Duodenal mucosa (tissue), 2 donors: ENCODE measurements around the gene SUCNR1.
"Not testable (repeated sequence)": the region's sequence is repeated elsewhere in the genome, so short reads cannot be mapped to it uniquely, and the experiment has no call there.

ENCODE experiments used
- H3K27ac ChIP-seq: one replicate; pipeline ENCODE4 v1.7.0; 2013; ENCODE audit warnings: low read depth, low read length
- H3K27me3 ChIP-seq, 2 donors: one replicate each; pipeline ENCODE4 v1.7.0; 2013; ENCODE audit warnings: low read length in 2 of 2, control low read depth in 1 of 2; ENCODE audit not compliant: insufficient read depth in 2 of 2, control insufficient read depth in 1 of 2
- H3K36me3 ChIP-seq, 2 donors: one replicate each; pipeline ENCODE4 v1.7.0; 2013; ENCODE audit warnings: low read length in 2 of 2, control low read depth in 1 of 2; ENCODE audit not compliant: insufficient read depth in 2 of 2, control insufficient read depth in 1 of 2
- H3K4me1 ChIP-seq, 2 donors: one replicate each; pipeline ENCODE4 v1.7.0; 2013; ENCODE audit warnings: low read length in 2 of 2, control low read depth in 1 of 2; ENCODE audit not compliant: insufficient read depth in 2 of 2, control insufficient read depth in 1 of 2
- H3K4me3 ChIP-seq, 2 donors: one replicate each; pipeline ENCODE4 v1.7.0; 2013; ENCODE audit warnings: low read length in 2 of 2, low read depth in 1 of 2
- H3K9ac ChIP-seq, 2 donors: one replicate each; pipeline ENCODE4 v1.7.0; 2013; ENCODE audit warnings: low read length in 2 of 2, low read depth in 1 of 2
- H3K9me3 ChIP-seq, 2 donors: one replicate each; pipeline ENCODE4 v1.7.0; 2013; ENCODE audit warnings: low read length in 2 of 2, control low read depth in 1 of 2; ENCODE audit not compliant: control insufficient read depth in 1 of 2

SUCNR1 gene, protein sequence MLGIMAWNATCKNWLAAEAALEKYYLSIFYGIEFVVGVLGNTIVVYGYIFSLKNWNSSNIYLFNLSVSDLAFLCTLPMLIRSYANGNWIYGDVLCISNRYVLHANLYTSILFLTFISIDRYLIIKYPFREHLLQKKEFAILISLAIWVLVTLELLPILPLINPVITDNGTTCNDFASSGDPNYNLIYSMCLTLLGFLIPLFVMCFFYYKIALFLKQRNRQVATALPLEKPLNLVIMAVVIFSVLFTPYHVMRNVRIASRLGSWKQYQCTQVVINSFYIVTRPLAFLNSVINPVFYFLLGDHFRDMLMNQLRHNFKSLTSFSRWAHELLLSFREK

DNA sequence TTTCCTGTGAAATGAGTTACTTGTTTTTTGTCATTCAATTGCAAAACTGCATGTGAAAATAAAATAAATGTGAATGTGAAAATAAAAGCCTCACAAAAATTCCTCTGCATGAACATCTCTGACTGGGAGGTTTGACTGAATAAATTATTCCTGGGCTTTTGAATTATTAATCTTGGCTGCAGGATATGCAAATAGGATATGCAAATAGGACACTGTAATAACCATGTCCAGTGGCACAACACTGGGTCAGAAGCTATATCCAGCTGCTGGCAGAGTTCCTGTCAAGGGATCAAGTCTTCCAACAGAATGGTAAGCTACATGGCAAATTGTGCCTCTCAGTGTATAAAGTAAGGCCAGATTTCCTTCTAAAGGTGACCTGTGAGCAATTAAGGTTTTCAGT, at the start of gene SUCNR1:
Gene SUCNR1 (plus strand): TSS at position 246 of the 400 bp plus-strand sequence. CDS start 6,250 bp downstream, outside the sequence.
- Histone ChIP-seq H3K27ac (no peak within 1 kb of the TSS), H3K27me3 (no peaks in the 10 kb centered on the region), H3K9me3 (no peaks in the 10 kb centered on the region), H3K4me1 (peaks cover 0 to 6% of the 10 kb centered on the region in 2 donors), H3K36me3 (no peaks in the 10 kb centered on the region), H3K9ac (no peak within 1 kb of the TSS), H3K4me3 (no peak within 1 kb of the TSS)

DNA sequence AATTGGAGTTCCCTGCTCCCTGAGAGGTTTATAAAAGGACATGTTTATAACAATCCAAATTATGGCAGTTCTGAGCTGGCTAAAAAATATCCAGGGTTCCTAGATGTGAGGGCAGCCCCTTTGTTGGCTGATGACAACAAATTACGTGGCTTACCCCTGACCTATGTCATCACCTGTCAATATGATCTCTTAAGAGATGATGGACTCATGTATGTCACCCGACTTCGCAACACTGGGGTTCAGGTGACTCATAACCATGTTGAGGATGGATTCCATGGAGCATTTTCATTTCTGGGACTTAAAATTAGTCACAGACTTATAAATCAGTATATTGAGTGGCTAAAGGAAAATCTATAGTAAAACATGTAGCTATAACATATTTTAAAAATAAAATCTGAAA, 45.6 kb upstream of the SUCNR1 start:
- Histone ChIP-seq H3K9me3 (no peaks in the 10 kb centered on the region), H3K4me3 (no peak overlapping the region), H3K27me3 (no peaks in the 10 kb centered on the region), H3K4me1 (no peaks in the 10 kb centered on the region), H3K9ac (no peak overlapping the region), H3K27ac (no peak overlapping the region), H3K36me3 (peaks cover 0 to 7% of the 10 kb centered on the region in 2 donors)

DNA sequence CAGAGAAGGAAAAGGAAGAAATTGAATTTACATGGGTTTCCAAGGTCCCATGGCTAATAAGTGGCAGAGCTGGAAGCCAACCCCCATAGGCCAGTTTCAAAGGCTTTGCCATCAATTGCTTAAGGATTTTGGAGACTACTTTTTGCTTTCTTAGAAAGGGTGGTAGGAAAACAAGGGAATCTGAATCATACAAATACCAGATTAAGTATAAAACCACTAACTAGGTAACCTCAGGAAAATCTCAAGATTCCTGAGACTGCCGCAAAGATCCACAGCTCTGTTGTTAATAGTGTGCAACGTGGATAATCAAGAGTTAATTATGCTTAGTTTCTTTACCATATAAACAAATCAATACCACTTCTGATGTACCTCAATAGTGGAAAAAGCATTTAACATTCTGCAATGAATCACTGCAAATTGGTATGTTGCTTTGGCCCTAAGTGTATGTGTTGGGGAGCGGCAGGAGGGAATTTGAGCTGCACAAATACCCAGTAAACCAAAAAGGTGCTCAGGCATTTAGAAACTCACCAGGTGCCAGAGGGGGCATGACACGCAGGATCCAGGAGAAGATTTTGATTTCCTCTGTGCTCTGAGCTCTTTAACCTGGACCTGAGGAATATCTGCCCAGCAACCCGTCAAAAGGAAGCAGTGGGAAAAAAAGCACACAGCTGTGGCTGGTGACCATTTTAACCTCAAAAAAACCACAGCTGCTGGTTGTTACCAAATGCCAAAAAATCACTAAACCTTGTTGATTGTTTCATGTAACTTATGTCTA, 37.5 kb upstream of the SUCNR1 start:
- Histone ChIP-seq H3K27me3 (no peaks in the 10 kb centered on the region), H3K36me3 (no peaks in the 10 kb centered on the region), H3K27ac (no peak overlapping the region), H3K9ac (no peak overlapping the region), H3K9me3 (no peaks in the 10 kb centered on the region), H3K4me1 (peaks cover 4 to 8% of the 10 kb centered on the region in 2 donors), H3K4me3 (no peak overlapping the region)

DNA sequence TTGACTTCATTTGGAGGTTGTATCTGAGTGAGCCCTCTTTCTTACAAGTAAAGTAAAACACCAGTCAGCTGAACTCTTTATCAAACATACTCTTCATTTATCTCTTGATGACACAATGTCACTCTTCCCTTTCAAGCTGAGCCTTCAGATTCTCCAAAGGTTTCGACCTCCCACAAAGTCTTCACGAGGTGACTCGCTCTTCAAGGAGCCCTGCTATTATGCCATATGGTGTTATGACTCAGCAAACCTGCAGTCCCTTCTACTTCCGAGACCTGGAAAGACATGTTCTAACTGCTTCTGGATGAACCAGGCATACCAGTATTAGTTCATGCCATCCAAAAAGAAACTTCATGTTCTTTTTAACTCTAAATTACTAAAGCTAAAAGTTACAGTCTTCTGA, 36.4 kb upstream of the SUCNR1 start:
- peaks cover 4 to 8% of the 10 kb centered on the region in 2 donors for H3K4me1 ChIP-seq
- no peak overlapping the region for H3K4me3 ChIP-seq
- H3K9ac ChIP-seq, result no peak overlapping the region
- no peaks in the 10 kb centered on the region for H3K27me3 ChIP-seq
- no peak overlapping the region for H3K27ac ChIP-seq
- H3K36me3 ChIP-seq, result no peaks in the 10 kb centered on the region
- no peaks in the 10 kb centered on the region for H3K9me3 ChIP-seq

DNA sequence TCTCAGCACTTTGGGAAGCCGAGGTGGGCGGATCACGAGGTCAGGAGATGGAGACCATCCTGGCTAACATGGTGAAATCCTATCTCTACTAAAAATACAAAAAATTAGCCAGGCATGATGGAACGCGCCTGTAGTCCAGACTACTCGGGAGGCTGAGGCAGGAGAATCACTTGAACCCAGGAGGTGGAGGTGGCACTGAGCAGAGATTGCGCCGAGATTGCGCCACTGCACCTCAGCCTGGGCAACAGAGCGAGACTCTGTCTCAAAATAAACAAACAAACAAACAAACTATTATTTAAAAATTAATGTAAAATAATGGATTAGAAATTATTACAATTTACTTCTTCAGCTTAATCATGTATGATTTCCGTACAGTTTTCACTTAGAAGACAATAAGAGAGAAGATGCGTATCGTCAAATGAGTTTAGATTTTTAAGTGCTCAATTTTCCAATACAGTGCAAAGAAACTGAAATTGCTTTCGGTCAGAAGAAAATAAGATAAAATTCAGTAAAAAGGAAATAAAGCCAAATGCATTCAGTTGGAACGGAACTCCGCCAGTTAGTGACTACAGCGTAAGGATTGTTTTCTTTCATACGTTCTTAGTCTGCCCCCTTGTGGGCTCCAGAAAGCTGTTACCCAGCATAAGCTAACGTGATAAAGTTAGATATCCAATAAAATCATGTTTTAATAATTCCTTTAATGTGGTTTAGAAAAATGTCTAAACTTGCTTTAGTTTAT, 34.7 kb upstream of the SUCNR1 start:
- Histone ChIP-seq H3K36me3 (no peaks in the 10 kb centered on the region), H3K9me3 (no peaks in the 10 kb centered on the region), H3K4me3 (peak overlapping the region in 1 of 2 donors; percentile 48), H3K27ac (no peak overlapping the region), H3K9ac (no peak overlapping the region), H3K27me3 (no peaks in the 10 kb centered on the region), H3K4me1 (peaks cover 4 to 13% of the 10 kb centered on the region in 2 donors)

DNA sequence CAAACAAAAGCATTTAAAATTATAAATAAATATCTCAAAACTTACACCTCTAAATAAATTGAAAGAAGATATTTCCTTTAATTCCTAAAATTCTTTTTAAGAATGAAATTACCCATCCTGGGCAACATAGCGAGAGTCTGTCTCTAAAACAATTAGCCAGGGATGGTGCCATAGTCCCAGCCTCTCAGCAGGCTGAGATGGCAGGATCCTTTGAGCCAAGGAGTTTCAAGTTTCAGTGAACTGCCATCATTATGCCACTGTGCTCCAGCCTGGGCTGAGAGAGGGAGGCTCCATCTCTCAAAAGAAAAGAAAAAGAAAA, 34.2 kb upstream of the SUCNR1 start:
- no peak overlapping the region for H3K27ac ChIP-seq
- peaks cover 4 to 17% of the 10 kb centered on the region in 2 donors for H3K4me1 ChIP-seq
- no peaks in the 10 kb centered on the region for H3K36me3 ChIP-seq
- H3K27me3 ChIP-seq, result no peaks in the 10 kb centered on the region
- no peak overlapping the region for H3K4me3 ChIP-seq
- H3K9me3 ChIP-seq, result no peaks in the 10 kb centered on the region
- H3K9ac ChIP-seq, result no peak overlapping the region

DNA sequence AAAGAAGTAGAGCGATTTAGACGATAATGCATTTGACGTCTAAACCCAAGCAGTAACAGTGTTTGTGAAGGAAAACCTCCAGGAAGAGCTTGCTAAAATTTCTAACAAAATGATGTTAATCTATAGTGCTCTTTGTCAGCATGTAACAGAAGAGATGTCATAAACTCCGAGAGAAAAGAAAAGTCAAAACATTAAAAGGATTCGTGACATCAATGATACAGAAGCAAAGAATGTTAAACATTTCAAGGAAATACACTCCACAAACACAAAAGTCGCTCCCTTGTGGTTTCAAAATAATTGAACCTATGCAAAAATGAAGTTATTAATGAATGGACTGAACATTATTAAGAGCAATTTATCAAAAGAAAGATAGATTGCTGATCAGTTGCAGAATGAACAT, 31.6 kb upstream of the SUCNR1 start:
- Histone ChIP-seq H3K4me1 (peaks cover 0 to 17% of the 10 kb centered on the region in 2 donors), H3K9ac (no peak overlapping the region), H3K36me3 (no peaks in the 10 kb centered on the region), H3K4me3 (no peak overlapping the region), H3K27ac (no peak overlapping the region), H3K27me3 (no peaks in the 10 kb centered on the region), H3K9me3 (no peaks in the 10 kb centered on the region)

DNA sequence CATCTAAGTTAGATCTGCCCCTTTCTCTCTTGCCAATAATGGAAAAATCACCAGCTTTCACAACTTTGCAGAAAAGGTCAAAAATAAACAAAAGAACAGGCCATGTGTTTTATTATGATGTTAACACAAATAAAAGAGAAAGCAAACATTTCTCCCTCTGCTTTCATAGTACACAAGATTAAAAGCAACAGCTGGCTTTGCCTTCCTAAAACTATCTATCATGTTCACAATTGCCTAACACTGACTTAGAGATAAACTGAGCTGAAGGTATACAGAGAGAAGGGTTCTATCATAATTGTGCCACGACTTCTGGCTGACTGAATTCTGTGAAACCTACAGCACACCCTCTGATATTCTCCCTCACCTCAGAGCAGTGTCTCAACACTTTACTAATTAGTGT, 30.2 kb upstream of the SUCNR1 start:
- Histone ChIP-seq H3K27ac (no peak overlapping the region), H3K4me3 (no peak overlapping the region)

DNA sequence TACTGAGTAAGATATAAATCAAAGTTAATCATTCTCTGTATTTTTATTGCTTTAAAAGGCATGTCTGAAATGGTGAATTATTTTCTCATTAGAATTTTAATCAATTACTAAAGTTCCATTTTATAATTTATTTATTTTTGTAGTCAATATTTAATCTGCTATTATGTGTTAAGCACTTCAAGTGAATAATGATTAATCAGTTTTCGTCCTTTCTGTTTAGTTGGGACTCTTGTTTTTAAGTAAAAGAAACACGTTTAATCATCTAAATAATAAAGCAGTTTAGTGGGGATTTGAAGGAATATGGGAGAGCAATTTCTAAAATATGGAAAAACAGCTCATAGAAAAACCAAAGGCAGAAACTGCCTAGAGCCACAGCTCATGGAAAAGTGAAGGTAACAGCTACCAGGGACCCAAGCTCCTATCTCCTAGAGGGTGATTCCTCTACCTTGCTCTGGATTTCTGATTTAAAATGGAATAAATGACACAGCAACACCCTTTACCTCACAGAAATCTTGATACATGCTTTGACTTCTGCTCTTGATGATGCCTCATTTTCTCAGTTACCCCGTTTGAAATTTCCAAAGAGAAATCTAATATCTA, 28.0 kb upstream of the SUCNR1 start:
- H3K4me1 ChIP-seq, result peaks cover 0 to 10% of the 10 kb centered on the region in 2 donors
- H3K27me3 ChIP-seq, result no peaks in the 10 kb centered on the region
- H3K9ac ChIP-seq, result no peak overlapping the region
- no peak overlapping the region for H3K27ac ChIP-seq
- H3K4me3 ChIP-seq, result peak overlapping the region in 1 of 2 donors; percentile 8
- H3K36me3 ChIP-seq, result no peaks in the 10 kb centered on the region
- peaks cover 0 to 3% of the 10 kb centered on the region in 2 donors for H3K9me3 ChIP-seq

More for the DNA sequence above, 30.2 kb upstream of the SUCNR1 start:
- no peaks in the 10 kb centered on the region for H3K9me3 ChIP-seq
- H3K4me1 ChIP-seq, result peaks cover 0 to 10% of the 10 kb centered on the region in 2 donors
- H3K36me3 ChIP-seq, result no peaks in the 10 kb centered on the region
- H3K9ac ChIP-seq, result no peak overlapping the region
- no peaks in the 10 kb centered on the region for H3K27me3 ChIP-seq

DNA sequence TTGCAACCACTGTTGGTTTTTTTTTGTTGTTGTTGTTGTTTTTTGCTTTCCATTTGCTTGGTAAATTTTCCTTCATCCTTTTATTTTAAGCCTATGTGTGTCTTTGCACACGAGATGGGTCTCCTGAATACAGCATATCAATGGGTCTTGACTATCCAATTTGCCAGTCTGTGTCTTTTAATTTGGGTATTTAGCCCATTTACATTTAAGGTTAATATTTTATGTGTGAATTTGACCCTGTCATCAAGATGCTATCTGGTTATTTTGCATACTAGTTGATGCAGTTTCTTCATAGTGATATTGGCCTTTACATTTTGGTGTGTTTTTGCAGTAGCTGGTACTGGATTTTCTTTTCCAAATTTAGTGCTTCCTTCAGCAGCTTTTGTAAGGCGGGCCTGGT, 23.4 kb upstream of the SUCNR1 start:
- H3K9me3 ChIP-seq, H3K27ac ChIP-seq, H3K36me3 ChIP-seq, H3K9ac ChIP-seq, H3K4me3 ChIP-seq, H3K4me1 ChIP-seq, H3K27me3 ChIP-seq: not testable (repeated sequence)
